ENCODE measurements around the gene LMO2. TPM values are rescaled to one million over a fixed set of nuclear protein-coding genes. Genes with fewer than 3 reads are reported as not detected.
A peak's percentile ranks its signal among the peaks of the same experiment; 100 is the strongest.

The LMO2 gene
- polyA plus RNA-seq, 5 donors, result 34.0 to 50.1 (median 39.7) TPM

DNA sequence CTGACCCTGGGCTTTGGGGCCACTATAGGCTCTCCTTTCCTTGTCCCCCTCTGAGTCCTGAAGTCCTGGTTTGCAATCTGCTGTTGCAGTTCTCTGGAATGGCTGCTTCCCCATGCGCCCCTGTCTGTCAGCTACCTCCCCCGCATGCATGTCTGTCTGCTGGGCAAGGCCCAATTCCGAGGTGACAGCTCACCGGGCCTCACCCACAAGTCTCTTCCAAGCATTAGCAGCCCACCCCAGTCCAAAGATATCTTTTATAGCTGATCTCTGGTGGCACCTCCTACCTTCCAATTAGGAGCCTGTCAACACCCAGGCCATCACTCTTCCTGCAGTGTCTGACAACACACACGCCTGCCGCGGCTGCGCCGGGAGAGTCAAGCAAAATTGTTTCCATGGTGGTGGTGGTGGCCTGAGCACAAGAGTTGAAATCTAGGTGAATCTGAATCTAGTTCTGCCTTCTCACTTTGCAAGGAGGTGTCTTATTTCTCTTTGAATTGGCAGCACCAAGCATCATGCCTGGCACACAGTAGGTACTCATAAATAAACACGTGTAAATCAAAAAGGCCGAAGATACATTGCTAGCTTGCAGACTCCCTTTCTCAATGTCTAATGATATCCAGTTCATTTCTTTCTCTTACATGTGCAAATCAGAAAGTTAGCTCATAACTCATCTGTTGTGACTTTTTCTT, 1.2 kb upstream of the LMO2 start:
- no peak for DNase-seq

DNA sequence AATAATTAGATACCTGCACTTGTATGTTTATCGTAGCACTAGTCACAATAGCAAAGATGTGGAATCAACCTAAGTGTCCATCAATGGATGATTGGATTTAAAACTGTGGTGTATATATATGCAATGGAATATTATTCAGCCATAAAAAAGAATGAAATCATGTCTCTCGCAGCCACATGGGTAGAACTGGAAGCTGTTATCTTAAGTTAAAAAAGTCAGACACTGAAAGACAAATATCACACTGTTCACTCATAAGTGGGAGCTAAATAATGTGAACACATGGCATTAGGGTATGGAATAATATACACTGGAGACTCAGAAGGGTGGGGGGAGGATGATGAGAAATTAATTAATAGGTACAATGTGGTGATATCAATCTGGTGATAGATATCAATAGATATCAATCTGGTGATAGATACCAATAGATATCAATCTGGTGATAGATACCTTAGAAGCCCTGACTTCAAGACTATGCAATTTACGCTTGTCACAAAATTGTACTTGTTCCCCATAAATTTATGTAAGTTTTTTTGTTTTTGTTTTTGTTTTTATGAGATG, 2.0 kb downstream of the LMO2 start:
- DNase-seq, result no peak

DNA sequence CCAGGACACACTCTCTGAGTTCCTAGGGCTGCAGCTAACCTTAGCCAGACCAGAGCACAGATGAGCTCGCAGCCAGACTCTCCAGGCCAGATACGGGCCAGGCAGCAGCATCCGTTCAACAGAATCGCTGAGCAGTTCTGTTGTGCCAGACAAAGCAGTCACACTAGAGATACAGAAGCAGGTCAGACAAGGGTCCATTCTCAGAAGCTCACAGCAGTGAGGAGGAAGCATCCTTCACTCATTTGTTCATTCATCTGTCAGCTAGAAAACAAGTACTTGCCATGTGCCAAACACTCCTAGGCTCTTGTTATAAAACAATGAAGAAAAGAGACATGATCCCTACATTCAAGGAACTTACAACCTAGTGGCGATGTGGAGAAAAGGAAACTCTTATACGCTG, 2.6 kb downstream of the LMO2 start:
- no peak for DNase-seq

DNA sequence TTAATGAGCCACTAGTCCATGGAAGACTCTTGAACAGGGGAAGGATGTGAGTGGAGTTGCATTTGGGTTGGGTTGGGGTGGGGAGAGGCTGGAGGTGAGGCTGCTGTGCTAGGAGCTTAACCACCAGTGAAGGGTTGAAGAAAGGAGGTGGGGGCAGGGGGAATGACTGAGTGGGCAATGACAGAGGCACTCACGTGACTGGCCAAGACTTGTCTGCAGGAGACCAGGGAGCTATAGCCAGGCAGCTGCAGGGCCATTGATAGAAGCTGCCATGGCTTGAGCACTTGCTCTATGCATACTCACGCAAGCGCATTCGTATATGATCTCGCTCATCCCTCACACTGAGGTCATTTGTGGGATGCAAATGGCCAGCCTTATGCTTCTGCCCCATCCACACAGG, 4.0 kb downstream of the LMO2 start:
- no peak for DNase-seq

DNA sequence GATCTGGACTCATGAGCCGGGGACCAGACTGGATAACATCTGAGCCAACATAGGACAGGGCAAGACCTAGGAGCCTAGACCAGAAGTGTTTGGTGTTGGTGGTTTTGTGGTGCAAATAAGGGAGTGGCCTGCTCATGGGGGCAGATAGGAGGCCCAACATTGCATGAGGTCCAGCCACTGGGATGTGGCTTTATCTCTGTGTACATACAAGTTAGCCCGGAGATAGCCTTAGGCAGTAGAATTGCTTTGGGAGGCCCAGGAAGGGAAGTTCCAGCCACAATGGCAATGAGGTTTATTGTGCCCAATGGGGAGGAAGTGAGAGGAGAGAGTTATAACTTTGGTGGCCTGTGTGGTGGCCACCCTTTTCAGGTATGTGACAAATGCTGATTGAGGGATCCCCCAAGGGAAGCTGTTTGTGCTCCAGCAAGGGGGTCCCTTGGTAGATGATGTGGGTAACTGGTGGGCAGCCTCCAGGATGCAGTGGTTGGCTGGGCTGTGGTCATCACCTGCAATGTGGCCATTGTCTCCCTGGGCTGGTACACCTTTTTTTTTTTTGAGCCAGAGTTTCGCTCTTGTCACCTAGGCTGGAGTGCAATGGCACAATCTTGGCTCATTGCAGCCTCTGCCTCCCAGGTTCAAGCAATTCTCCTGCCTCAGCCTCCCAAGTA, 6.4 kb downstream of the LMO2 start:
- no peak for DNase-seq

DNA sequence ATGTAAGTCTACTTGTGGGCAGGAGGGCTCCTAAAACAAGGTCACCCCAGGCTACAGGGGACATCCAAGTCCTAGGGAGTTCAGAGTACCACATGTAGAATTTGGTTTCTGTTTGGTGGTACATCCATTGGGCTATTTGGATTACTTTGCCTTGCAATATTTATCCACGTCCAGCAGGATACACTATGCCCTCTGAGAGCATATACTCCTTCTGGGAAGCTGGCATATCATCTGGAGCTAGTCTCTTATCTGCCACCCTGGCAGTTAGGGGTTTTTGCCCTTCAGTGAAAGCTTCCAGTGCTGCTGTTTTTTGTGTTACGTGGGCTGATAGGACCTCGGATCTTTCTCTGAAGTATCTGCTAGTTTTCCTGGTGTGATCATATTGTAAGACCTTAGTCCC, 7.3 kb downstream of the LMO2 start:
- DNase-seq, result no peak

DNA sequence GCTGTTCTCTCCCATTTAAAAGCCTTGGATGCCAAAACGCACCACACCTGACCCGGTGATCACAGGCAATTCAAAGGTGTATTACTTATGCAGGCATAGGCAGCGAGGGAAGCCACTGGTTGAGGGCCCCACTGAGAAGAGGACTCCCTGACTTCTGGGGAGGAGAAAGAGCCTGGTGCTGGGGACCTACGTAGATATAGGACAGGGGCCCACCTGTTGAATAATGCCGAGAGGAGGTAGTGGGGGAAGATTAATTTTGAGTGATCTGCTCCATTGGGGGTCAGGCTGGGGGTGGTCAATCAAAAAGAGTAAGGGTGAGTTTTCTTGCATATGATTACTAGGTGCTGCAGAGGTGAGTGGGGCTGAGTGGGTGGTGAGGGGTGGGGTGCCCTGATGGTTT, 7.8 kb downstream of the LMO2 start:
- DNase-seq, result no peak

DNA sequence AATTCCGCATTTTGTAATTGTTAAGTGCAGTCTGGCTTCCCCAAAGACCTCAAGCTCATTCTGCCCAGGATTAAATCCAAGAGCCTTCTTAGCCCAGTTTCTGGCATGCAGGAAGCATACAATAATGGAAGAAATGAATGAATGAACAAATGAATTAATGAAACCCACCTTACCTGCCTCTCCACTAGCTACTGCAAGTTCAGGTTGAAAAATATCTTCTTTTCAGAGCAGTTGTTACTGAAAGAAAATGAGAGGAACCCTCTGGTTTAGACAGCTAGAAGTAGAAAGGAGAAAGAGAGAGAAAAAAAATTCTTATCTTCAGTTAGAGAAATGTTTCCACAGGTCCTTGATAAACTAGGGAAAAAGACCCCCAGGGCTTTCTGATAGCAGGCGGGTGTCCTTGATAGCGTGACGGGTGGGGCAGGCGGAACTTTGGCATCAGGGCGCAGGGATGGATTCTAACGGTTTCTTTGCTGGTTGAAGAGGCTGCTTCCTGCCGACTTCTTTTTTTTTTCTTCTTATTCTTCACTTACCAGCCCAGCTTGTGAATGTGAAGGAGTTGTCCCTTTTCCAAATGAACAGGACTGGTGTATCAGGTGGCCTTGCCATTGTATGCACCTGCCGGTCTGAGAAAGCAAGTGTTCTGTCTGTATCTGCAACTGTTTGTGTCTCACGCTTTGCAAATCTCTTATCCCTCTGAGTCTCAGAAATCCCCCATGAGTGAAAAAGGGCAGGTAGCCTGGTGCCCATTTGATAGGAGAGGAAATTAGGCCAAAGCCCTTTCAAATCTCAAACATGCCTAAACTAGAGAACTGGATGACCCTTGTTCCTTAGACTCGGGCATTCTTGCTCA, 10.0 kb downstream of the LMO2 start:
- no peak for DNase-seq

DNA sequence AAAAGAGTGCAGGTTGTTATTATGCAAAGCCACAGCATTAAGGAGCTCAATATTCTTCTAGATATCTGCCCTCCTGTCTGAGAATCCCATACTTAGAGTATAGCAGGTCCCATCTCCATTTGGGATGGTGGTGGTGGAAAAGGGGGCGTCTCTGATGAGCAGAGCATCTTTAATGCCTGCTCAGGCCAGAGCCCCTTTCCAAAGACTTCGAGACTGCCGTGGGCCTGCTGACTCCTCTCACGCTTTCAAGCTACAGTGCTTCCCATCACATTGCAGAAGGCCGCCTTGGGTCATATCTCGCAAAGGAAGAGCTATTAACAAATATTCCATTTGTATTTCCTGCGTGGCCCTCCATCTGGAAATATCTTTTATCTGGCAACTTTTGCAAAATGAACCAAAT, 10.9 kb downstream of the LMO2 start:
- DNase-seq, result no peak

DNA sequence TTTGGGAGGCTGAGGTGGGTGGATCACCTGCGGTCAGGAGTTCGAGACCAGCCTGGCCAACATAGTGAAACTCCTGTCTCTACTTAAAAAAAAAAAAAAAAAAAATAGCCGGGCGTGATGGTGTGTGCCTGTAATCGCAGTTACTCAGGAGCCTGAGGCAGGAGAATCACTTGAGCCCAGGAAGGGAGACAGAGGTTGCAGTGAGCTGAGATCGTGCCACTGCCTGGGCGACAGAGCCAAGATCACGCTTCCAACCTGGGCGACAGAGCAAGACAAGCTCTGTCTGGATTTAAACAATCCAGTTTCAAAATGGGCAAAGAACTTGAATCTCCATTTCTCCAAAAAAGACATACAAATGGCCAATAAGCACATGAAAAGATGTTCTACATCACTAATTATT, 12.5 kb downstream of the LMO2 start:
- DNase-seq, result no peak

DNA sequence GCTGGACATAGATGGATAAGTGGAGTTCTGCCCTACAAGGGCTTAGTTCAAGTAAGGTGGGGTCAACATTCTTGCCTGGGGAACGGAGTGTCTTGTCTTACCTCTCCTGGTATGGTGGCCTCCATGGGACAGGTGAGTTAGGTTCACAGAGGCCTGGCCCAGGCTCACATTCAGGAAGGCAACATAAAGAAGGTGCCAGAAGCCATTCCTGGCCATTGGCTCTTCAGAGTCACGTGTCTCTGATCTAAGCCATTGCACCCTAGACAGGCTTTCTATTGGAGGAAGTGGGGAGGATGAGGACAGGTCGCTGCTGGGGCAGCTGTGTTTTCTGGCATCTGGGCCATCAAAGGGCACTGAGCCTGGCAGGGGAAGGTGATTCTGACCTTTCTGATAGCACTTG, 14.8 kb downstream of the LMO2 start:
- no peak for DNase-seq

DNA sequence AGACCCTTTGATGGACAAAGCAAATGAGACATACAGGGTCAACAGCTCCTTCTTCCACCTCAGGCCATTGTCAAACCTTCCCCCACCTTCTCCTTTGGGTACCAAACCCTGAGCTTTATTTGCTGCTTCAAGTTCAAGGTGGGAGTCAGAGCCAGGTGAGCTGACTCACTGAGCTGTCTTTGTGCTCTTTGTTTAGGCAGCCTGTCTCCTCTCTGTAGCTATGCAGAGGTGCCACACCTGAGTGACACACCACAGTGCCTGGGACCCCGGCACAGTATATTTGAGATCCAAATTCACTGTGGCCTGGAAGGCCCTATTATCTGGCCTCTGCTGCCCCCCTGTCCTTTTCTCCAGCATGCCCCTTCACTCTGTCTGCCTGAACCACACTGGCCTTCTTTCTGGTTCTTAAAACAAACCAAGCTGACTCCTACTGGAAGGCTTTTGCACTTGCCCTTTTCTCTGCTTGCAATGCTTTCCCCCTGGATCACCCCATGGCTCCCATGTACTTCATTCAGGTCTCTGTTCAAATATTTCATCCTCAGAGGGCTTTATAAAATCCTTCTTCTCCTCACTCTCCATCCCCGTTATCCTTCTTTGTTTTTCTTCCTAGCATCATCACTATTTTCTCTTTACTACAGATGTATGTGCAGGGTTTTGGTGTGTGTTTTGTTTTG, 16.1 kb downstream of the LMO2 start:
- DNase-seq, result no peak

DNA sequence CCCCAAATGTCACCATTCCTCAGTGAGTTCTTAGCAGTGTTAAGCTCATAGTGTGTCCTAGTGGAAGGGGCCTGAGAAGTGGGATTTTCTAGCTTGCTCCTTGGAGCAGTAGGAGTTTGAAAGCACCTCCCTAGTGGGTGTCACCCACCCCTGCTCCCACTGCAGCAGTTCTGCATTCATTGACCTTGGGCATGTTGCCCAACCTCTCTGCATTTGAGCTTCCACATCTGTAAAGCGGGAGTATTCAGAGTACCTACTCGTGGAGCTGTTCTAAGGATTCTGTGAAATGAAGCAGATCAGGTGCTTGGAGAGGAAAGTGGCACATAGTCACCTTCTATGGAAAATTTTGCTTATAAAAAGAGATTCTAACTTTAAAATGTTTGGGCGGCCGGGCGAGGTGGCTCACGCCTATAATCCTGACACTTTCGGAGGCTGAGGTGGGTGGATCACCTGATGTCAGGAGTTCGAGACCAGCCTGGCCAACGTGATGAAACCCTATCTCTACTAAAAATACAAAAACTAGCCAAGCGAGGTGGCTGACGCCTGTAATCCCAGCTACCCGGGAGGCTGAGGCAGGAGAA, 16.9 kb downstream of the LMO2 start:
- no peak for DNase-seq

DNA sequence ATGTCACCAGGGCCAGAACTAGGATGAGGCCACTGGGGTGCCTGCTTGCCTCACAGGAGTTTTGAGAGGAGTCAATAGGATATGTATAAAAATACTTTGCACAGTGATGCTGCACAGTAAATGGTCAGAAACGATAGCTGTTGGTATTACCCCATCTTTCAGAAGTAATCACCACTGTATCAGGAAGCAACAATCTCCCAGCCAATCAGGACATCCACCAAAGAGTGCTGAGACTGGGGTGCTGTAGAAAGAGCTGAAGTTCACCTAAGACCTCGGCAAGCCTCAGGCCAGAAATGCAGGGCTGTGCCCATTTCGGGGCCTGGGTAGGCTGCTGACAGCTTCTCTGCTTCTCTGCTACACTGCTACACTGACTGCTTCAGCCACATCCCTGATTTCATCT, 17.4 kb downstream of the LMO2 start:
- DNase-seq, result no peak

DNA sequence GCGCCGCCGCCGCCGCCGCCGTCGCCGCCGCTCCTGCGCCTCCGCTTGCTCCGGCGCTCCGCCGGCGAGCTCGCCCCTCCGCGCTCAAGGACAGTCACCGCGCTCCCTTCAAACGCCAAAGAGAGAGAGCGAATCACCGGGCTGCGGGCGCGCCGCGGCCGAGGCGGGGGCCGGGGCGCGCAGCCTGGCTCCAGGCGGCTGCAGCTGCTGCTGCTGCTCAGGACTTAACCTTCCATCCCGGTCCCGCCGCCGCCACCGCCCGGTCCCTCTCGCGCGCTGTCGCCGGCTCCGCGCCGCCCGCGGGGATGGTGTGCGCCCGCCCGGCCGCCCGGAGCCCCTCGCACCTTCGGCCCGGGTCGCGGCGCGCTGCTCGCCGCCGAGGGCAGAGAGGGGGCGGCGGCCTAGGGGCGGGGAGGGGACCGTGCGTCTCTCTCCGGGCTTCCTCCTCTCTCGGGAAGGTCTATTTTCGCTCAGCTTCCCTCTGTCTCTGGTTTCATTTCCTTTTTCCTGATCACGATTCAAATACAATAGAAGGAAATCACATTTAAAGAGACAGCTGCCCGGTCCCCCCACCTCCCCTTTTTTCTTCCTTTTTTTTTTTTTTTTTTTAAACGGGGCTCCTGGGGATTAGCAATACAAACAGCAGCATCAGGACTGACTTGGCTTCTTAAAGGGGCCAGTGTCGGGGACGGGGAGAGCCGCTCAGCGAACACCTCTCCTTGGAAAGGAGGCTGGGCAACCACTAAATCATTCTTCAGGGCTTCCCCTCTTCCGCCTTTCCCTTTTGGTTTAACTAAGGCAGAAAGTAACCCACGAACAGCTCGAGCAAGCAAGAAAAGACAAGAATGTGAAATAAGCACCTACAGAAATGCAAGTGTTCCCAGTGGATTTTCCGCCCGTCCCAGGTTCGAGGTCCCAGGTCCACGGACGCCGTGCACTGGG, 22.1 kb downstream of the LMO2 start:
- peak in 1 of 2 donors; percentile 56 for DNase-seq

DNA sequence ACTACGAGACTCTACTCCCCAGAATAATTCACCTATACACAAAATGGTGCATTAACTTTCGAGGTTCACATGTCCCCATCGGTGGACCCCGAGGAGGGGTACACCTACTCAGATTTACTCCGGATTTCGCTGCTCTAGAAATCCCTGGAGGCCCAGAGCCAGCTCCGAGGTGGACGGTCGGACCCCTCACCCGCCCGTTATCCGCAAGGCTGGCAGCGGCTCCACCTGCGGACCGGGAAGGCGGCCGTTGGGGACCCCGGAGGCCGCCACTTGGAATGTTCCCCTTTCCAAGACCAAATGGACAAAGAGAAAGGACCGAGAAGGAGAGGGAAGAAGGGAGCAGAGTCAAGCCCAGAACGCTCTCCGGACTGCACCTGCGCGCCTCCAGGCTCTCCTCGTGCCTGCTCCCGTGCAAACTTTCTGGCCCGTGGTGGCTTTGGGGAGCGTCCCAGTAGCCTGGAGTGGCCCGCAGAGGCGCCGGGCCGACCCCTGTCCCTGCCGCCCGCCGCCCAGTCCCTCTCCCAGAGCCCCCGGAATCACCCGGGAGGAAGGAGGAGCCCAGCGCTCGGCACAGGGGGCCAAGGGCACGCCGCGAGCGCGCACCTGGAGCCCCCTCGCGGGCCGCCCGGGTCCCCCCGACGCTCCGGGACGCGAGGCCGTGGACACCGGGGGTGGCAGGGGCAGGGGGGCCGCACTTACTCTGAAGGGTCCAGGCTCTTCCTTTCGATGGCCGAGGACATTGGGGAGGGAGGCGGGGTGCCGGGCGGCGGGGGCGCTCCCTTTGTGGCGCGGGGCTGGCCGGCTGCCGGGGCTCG, 23.0 kb downstream of the LMO2 start:
- DNase-seq, result no peak

DNA sequence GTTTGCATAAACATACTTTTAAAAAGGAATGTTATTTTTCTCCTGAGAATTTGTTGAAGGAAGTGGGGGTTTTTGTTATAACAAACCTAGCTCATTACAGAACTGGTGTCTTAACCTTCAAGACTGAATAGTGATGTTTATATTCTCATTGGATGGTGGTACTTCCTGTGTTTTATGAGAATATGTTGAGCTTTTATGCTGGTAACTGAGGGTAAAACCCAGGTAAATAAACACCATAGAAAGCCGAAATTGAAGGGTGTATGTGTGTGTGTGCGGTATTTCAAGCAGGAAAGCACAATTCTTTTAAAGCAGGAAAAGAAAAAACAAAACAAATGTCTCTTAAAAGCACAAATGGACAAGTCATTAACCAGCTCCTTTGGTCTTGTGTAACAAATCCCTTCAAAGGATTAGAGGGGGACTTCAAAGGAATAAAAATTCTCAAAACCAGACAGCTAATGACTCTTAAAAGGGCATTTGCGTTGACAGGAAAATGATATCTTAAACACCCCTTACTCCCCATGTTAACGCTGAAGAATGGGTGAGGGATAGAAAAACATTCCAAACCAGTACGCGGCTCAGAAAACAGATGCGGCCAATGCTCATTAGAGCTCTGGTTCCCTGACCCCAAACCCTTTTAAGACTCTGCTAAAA, 23.8 kb downstream of the LMO2 start:
- no peak for DNase-seq

DNA sequence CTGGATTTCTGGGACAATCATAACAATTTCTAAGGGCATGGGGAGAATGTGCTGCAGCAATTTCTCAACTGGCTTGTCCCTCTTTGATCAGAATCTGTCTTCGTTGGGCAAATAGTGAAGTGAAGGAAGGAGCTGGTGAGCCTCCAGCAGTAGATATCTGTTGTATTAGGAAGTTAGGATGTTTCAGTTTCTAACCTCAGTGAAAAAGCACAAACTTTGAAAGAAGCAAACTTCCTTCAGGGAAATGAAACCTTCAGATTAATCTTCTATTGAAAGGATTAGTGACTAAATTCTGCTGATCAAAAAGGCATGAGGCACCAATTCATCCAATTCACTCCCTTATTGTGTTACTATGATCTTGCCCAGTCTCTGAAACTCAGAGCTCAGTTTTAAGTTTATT, 24.3 kb downstream of the LMO2 start:
- no peak for DNase-seq

DNA sequence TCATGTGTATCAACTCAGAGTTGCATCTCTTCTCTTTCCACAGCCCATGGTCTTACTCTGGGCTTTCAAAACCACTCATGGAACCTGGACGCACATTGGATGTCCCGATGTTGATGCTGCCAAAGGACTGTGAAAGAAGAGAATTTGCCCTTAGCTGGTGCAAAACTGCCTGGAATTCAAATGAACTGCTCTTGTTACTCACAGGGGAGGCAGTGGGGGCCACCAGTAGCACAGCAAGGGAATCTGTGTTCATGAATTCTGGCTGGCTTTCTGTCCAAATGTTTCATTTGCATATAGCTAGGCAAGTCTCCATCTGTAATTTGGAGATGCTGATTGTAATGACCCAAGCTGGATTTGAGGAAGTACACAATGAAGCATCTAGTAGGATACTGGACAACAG, 24.9 kb downstream of the LMO2 start:
- DNase-seq, result no peak

All from right lung (tissue), 5 donors.